ENCODE results near the gene ZSWIM6. TPM values are rescaled to one million over a fixed set of nuclear protein-coding genes. Genes with fewer than 3 reads are reported as not detected.

The ZSWIM6 gene
- total RNA-seq, 1 experiment from 2014 or later: 12.9 TPM

DNA sequence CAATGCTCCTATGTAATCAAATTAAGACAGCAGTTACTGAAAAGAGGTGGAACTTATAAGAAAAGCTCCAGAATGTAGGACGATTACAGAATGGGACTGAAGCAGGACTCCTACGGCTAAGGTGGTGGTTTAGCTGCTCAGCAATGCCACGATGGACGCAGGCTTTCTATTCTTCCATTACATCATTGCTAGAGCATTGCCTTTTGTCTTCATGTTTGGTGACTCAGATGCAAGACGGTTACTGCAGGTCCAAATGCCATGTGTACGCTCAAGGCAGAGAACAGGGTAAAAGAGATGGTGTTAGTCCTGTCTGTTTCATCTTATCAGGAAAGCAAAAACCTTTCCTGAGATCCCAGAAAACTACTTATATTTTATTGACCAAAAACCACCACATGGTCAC, 255.1 kb downstream of the ZSWIM6 start:
- no peak overlapping the region for H3K27ac ChIP-seq
- no peak for DNase-seq
- no peak overlapping the region for H3K4me2 ChIP-seq
- intact Hi-C loops (cut with micrococcal nuclease; ENCODE audit: unreplicated experiment): no loop called here
- peaks cover 25% of the 10 kb centered on the region; the same call in 1 of the 2 replicates for H3K27me3 ChIP-seq (ENCODE audit: insufficient read depth, low read depth)
- ChIA-PET CTCF (no interaction called here), POLR2A (ENCODE audit: unreplicated experiment) (no interaction called here)
- no peaks in the 10 kb centered on the region for H3K36me3 ChIP-seq (ENCODE audit: low read depth)
- no peaks in the 10 kb centered on the region for H4K20me1 ChIP-seq (ENCODE audit: insufficient read depth)
- no peaks in the 10 kb centered on the region for H3K9me2 ChIP-seq (ENCODE audit: insufficient read depth)
- TF ChIP-seq, protein P1, sequence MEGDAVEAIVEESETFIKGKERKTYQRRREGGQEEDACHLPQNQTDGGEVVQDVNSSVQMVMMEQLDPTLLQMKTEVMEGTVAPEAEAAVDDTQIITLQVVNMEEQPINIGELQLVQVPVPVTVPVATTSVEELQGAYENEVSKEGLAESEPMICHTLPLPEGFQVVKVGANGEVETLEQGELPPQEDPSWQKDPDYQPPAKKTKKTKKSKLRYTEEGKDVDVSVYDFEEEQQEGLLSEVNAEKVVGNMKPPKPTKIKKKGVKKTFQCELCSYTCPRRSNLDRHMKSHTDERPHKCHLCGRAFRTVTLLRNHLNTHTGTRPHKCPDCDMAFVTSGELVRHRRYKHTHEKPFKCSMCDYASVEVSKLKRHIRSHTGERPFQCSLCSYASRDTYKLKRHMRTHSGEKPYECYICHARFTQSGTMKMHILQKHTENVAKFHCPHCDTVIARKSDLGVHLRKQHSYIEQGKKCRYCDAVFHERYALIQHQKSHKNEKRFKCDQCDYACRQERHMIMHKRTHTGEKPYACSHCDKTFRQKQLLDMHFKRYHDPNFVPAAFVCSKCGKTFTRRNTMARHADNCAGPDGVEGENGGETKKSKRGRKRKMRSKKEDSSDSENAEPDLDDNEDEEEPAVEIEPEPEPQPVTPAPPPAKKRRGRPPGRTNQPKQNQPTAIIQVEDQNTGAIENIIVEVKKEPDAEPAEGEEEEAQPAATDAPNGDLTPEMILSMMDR (conservative IDR thresholded peaks at IDR 0.05): no peak
- no peak for TF ChIP-seq EZH2 (IDR thresholded peaks at IDR 0.05; ENCODE audit: low read depth)
- H3F3A ChIP-seq (ENCODE audit: insufficient read depth, low read depth): no peaks in the 10 kb centered on the region
- H3K4me3 ChIP-seq: no peak overlapping the region
- no peaks in the 10 kb centered on the region for H3K9me3 ChIP-seq (ENCODE audit: insufficient read depth, low read depth)
- no peaks in the 10 kb centered on the region for H3K79me2 ChIP-seq (ENCODE audit: low read depth)
- BruUV-seq (replicated peaks): no TSS peak
- no peak overlapping the region for H2AFZ ChIP-seq
- H3K4me1 ChIP-seq (replicated peaks; ENCODE audit: insufficient read depth): no peaks in the 10 kb centered on the region

DNA sequence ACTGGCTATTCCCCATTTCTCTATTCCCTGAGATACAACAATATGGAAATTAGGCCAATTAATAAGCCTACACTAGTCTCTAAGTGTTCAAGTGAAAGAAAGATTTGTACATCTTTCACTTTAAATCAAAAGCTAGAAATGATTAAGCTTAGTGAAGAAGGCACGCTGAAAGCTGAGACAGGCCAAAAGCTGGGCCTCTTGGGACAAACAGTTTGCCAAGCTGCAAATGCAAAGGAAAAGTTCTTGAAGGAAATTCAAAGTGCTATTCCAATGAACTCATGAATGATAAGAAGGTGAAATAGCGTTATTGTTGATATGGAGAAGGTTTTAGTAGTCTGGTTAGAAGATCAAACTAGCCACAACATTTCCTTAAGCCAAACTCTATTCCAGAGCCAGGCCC, 256.2 kb downstream of the ZSWIM6 start:
- TF ChIP-seq, protein P1 (conservative IDR thresholded peaks at IDR 0.05): no peak
- no peak for TF ChIP-seq EZH2 (IDR thresholded peaks at IDR 0.05; ENCODE audit: low read depth)
- Histone ChIP-seq H3K4me3 (no peak overlapping the region), H3K27ac (no peak overlapping the region), H3K27me3 (ENCODE audit: insufficient read depth, low read depth) (peaks cover 25% of the 10 kb centered on the region; the same call in 1 of the 2 replicates), H3K4me1 (replicated peaks; ENCODE audit: insufficient read depth) (no peaks in the 10 kb centered on the region), H3K79me2 (ENCODE audit: low read depth) (no peaks in the 10 kb centered on the region), H3K4me2 (no peak overlapping the region), H3K9me2 (ENCODE audit: insufficient read depth) (no peaks in the 10 kb centered on the region), H3K9me3 (ENCODE audit: insufficient read depth, low read depth) (no peaks in the 10 kb centered on the region), H3F3A (ENCODE audit: insufficient read depth, low read depth) (no peaks in the 10 kb centered on the region), H3K36me3 (ENCODE audit: low read depth) (no peaks in the 10 kb centered on the region), H2AFZ (no peak overlapping the region), H4K20me1 (ENCODE audit: insufficient read depth) (no peaks in the 10 kb centered on the region)
- no TSS peak for BruUV-seq (replicated peaks)
- ChIA-PET CTCF (no interaction called here), POLR2A (ENCODE audit: unreplicated experiment) (no interaction called here)
- no peak for DNase-seq
- intact Hi-C loops (cut with micrococcal nuclease; ENCODE audit: unreplicated experiment): no loop called here

DNA sequence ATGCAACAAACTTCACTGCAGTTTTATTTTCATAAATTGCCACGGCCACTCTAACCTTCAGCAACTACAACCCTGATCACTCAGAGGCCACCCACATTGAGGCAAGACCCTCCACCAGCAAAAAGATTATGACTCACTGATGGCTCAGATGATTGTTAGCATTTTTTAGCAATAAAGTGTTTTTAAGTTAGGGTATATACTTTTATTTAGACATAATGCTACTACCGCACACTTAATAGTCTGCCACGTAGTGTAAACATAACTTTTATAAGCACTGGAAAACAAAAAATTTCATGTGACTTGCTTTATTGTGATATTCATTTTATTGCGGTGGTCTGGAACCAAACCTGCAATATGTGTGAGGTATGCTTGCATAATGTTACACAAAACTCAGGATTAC, 257.9 kb downstream of the ZSWIM6 start:
- no peak overlapping the region for H3K27ac ChIP-seq
- POLR2A ChIA-PET (ENCODE audit: unreplicated experiment): no interaction called here
- no TSS peak for BruUV-seq (replicated peaks)
- no peaks in the 10 kb centered on the region for H4K20me1 ChIP-seq (ENCODE audit: insufficient read depth)
- H3K9me2 ChIP-seq (ENCODE audit: insufficient read depth): no peaks in the 10 kb centered on the region
- H2AFZ ChIP-seq: no peak overlapping the region
- no peaks in the 10 kb centered on the region for H3F3A ChIP-seq (ENCODE audit: insufficient read depth, low read depth)
- no peak overlapping the region for H3K4me2 ChIP-seq
- TF ChIP-seq EZH2 (IDR thresholded peaks at IDR 0.05; ENCODE audit: low read depth): no peak
- TF ChIP-seq, protein P1 (conservative IDR thresholded peaks at IDR 0.05): no peak
- no peaks in the 10 kb centered on the region for H3K9me3 ChIP-seq (ENCODE audit: insufficient read depth, low read depth)
- CTCF ChIA-PET: no interaction called here
- H3K4me3 ChIP-seq: no peak overlapping the region
- no peaks in the 10 kb centered on the region for H3K4me1 ChIP-seq (replicated peaks; ENCODE audit: insufficient read depth)
- no peaks in the 10 kb centered on the region for H3K36me3 ChIP-seq (ENCODE audit: low read depth)
- no peaks in the 10 kb centered on the region for H3K79me2 ChIP-seq (ENCODE audit: low read depth)
- H3K27me3 ChIP-seq (ENCODE audit: insufficient read depth, low read depth): peaks cover 25% of the 10 kb centered on the region; the same call in 1 of the 2 replicates
- no peak for DNase-seq
- intact Hi-C loops (cut with micrococcal nuclease; ENCODE audit: unreplicated experiment): no loop called here
